Measurements from ENCODE around the gene HADHA.

DNA sequence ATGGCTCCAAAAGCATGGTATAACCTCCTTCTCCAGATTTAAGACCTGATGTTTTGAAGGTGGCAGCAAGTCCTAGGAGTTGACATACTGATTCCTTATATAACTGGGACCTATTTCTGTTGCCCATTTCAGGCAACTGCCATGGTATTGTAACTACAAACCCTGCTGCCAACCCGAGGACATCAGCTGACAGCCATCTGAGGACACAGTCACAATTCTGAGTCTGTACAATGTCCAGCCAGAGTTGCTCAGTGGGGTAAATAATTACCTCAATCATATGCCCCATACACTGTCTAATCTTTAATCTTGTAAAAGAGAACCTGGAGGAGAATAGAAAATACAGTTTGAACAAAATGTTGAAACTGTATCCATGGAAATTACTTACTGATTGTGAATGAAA is 80.2 kb downstream of the HADHA start:
- TF ChIP-seq ELF1 (IDR thresholded peaks at IDR 0.05; ENCODE audit: borderline replicate concordance, low read depth) = no peak
- TF ChIP-seq EZH2 (IDR thresholded peaks at IDR 0.05) = no peak

Data from HCT116 (cell line).